Measurements from ENCODE around the gene CHSY1. TPM values are rescaled to one million over a fixed set of nuclear protein-coding genes. Genes with fewer than 3 reads are reported as not detected.

Gene CHSY1
- polyA plus RNA-seq, 3 donors, result 2.7 to 19.0 (median 3.0) TPM

GRCh38 chr15:101255615-101256241, 3.9 kb upstream of the CHSY1 start:
- Mint-ChIP-seq H3K9me3 (no peaks in the 10 kb centered on the region), H3K27me3 (ENCODE audit: low read depth in 3 of 3) (peaks cover 10 to 26% (median 17%) of the 10 kb centered on the region in 3 donors), H3K36me3 (no peaks in the 10 kb centered on the region), H3K27ac (peak overlapping the region in 1 of 7 donors; percentile 63), H3K4me1 (peaks cover 16% of the 10 kb centered on the region), H3K4me3 (peak overlapping the region in 1 of 2 donors; percentile 26)
- H3K79me2 ChIP-seq (ENCODE audit: insufficient read depth, low read length), result peaks cover 16% of the 10 kb centered on the region
- H3K9ac ChIP-seq (ENCODE audit: insufficient read depth, low read length, poor library complexity, severe bottlenecking), result no peak overlapping the region
- peaks cover 2% of the 10 kb centered on the region for H4K20me1 ChIP-seq (ENCODE audit: insufficient read depth, low read length)
- H3K4me1 ChIP-seq (ENCODE audit: control insufficient read depth in 1 of 2, insufficient read depth in 2 of 2, low read length in 2 of 2), result peaks cover 10 to 12% of the 10 kb centered on the region in 2 donors
- TF ChIP-seq CTCF (IDR thresholded peaks at IDR 0.05), result no peak
- no peak overlapping the region for H2AFZ ChIP-seq (ENCODE audit: insufficient read depth, low read depth, low read length, poor library complexity, severe bottlenecking)
- peaks cover 0 to 6% of the 10 kb centered on the region in 2 donors for H3K27me3 ChIP-seq (ENCODE audit: control insufficient read depth in 2 of 2, insufficient read depth in 2 of 2, low read length in 2 of 2)
- no peak overlapping the region for H3K4me3 ChIP-seq (replicated peaks in 1 of 3; ENCODE audit: low read depth in 2 of 3, low read length in 3 of 3)
- intact Hi-C loops (cut with micrococcal nuclease), result loop anchor here (5.0 to 10.0 kb wide), 3 partner anchors 238 to 341 kb away; partner anchors contain the start of gene LRRK1 (in 1 of the 2)
- H3K27ac ChIP-seq (ENCODE audit: low read depth in 1 of 2, low read length in 2 of 2), result no peak overlapping the region
- 25% methylated on average over 7 of the region's 8 CpGs for WGBS (ENCODE audit: insufficient coverage)
- no peaks in the 10 kb centered on the region for H3K36me3 ChIP-seq (replicated peaks in 1 of 2; ENCODE audit: control insufficient read depth in 1 of 2, insufficient read depth in 2 of 2, low read length in 2 of 2)
- H3K4me2 ChIP-seq (replicated peaks; ENCODE audit: extremely low read depth, low read length, poor library complexity, severe bottlenecking), result no peak overlapping the region
- DNase-seq, result no peak
- no peaks in the 10 kb centered on the region for H3K9me3 ChIP-seq (replicated peaks in 1 of 2; ENCODE audit: control insufficient read depth in 1 of 2, insufficient read depth in 1 of 2, low read length in 2 of 2)

- intact Hi-C loops (cut with micrococcal nuclease), result loop anchor here (5.0 to 10.0 kb wide), 3 partner anchors 238 to 340 kb away; partner anchors contain the start of gene LRRK1 (in 1 of the 2)
Measured at GRCh38 chr15:101255051-101255395, 3.2 kb upstream of the CHSY1 start.

More at GRCh38 chr15:101255051-101255395, 3.2 kb upstream of the CHSY1 start:
- no peak for TF ChIP-seq CTCF (IDR thresholded peaks at IDR 0.05)
- peaks cover 0 to 6% of the 10 kb centered on the region in 2 donors for H3K27me3 ChIP-seq (ENCODE audit: control insufficient read depth in 2 of 2, insufficient read depth in 2 of 2, low read length in 2 of 2)
- Mint-ChIP-seq H3K27me3 (ENCODE audit: low read depth in 3 of 3) (peaks cover 7 to 21% (median 17%) of the 10 kb centered on the region in 3 donors), H3K27ac (no peak overlapping the region), H3K4me1 (peaks cover 23% of the 10 kb centered on the region), H3K9me3 (no peaks in the 10 kb centered on the region), H3K4me3 (peak overlapping the region in 1 of 2 donors; percentile 26), H3K36me3 (peaks cover 0 to 3% of the 10 kb centered on the region in 2 donors)
- no peak overlapping the region for H2AFZ ChIP-seq (ENCODE audit: insufficient read depth, low read depth, low read length, poor library complexity, severe bottlenecking)
- no peak for DNase-seq
- H3K79me2 ChIP-seq (ENCODE audit: insufficient read depth, low read length), result peaks cover 23% of the 10 kb centered on the region
- no peak overlapping the region for H3K4me2 ChIP-seq (replicated peaks; ENCODE audit: extremely low read depth, low read length, poor library complexity, severe bottlenecking)
- H3K4me3 ChIP-seq (replicated peaks in 1 of 3; ENCODE audit: low read depth in 2 of 3, low read length in 3 of 3), result no peak overlapping the region
- no peak overlapping the region for H3K27ac ChIP-seq (ENCODE audit: low read depth in 1 of 2, low read length in 2 of 2)
- H4K20me1 ChIP-seq (ENCODE audit: insufficient read depth, low read length), result peaks cover 9% of the 10 kb centered on the region
- no peaks in the 10 kb centered on the region for H3K36me3 ChIP-seq (replicated peaks in 1 of 2; ENCODE audit: control insufficient read depth in 1 of 2, insufficient read depth in 2 of 2, low read length in 2 of 2)
- H3K4me1 ChIP-seq (ENCODE audit: control insufficient read depth in 1 of 2, insufficient read depth in 2 of 2, low read length in 2 of 2), result peaks cover 17 to 19% of the 10 kb centered on the region in 2 donors
- H3K9ac ChIP-seq (ENCODE audit: insufficient read depth, low read length, poor library complexity, severe bottlenecking), result no peak overlapping the region
- WGBS (ENCODE audit: insufficient coverage), result 90% methylated on average over 1 of the region's 5 CpGs
- no peaks in the 10 kb centered on the region for H3K9me3 ChIP-seq (replicated peaks in 1 of 2; ENCODE audit: control insufficient read depth in 1 of 2, insufficient read depth in 1 of 2, low read length in 2 of 2)

Data from CD14-positive monocyte (primary cell).